ENCODE data around the gene WNT11.

WNT11 gene

GRCh38 chr11:76218449-76219178, 12.3 kb upstream of the WNT11 start:
- no peak for DNase-seq (ENCODE audit: low read depth)

- DNase-seq (ENCODE audit: low read depth), result no peak
These were observed 11.4 kb upstream of the WNT11 start for GRCh38 chr11:76217653-76218160.

GRCh38 chr11:76216536-76217325, 10.4 kb upstream of the WNT11 start:
- DNase-seq (ENCODE audit: low read depth), result no peak

GRCh38 chr11:76215941-76216340, 9.6 kb upstream of the WNT11 start:
- DNase-seq (ENCODE audit: low read depth), result no peak

- DNase-seq (ENCODE audit: low read depth), result no peak
These were observed 8.8 kb upstream of the WNT11 start for GRCh38 chr11:76214968-76215548.

GRCh38 chr11:76214186-76214585, 7.9 kb upstream of the WNT11 start:
- DNase-seq (ENCODE audit: low read depth), result no peak

- DNase-seq (ENCODE audit: low read depth), result no peak
These were observed 6.1 kb upstream of the WNT11 start for GRCh38 chr11:76212086-76213035.

- DNase-seq (ENCODE audit: low read depth), result no peak
These were observed 4.9 kb upstream of the WNT11 start for GRCh38 chr11:76210931-76211851.

- no peak for DNase-seq (ENCODE audit: low read depth)
These were observed 4.0 kb upstream of the WNT11 start for GRCh38 chr11:76209973-76210930.

GRCh38 chr11:76209375-76209972, 3.2 kb upstream of the WNT11 start:
- DNase-seq (ENCODE audit: low read depth), result no peak

- peak; percentile 71 for DNase-seq (ENCODE audit: low read depth)
These were observed 2.4 kb upstream of the WNT11 start for GRCh38 chr11:76208438-76209374.

- DNase-seq (ENCODE audit: low read depth), result peak; percentile 64
These were observed 1.5 kb upstream of the WNT11 start for GRCh38 chr11:76207642-76208401.

GRCh38 chr11:76206077-76206326, 300 bp downstream of the WNT11 start:
- DNase-seq (ENCODE audit: low read depth), result no peak

GRCh38 chr11:76205252-76206076, 838 bp downstream of the WNT11 start:
- no peak for DNase-seq (ENCODE audit: low read depth)

- no peak for DNase-seq (ENCODE audit: low read depth)
These were observed 2.4 kb downstream of the WNT11 start for GRCh38 chr11:76203937-76204336.

GRCh38 chr11:76203131-76203925, 3.0 kb downstream of the WNT11 start:
- no peak for DNase-seq (ENCODE audit: low read depth)
